Right ventricle myocardium inferior (tissue), 1 donor: ENCODE results near the gene MRPS31. TPM values are rescaled to one million over a fixed set of nuclear protein-coding genes. Genes with fewer than 3 reads are reported as not detected.
"Not testable (repeated sequence)": the region's sequence is repeated elsewhere in the genome, so short reads cannot be mapped to it uniquely, and the experiment has no call there.

Experiments used
- ATAC-seq: fragments of 200-7000 bp; cut with Tn5 transposase; one replicate; pipeline ENCODE4 v1.9.1; 2020; ENCODE audit warnings: mild to moderate bottlenecking, moderate library complexity
- DNase-seq: peaks from one replicate; pipeline ENCODE4 v3.0.0; 2021; ENCODE audit errors: missing footprints
- intact Hi-C: fragments of 100-400 bp; cut with DNase I; formaldehyde crosslinking; loops from one replicate; pipeline ENCODE4 v1.11.0; 2022
- total RNA-seq: library from RNA; stranded (reverse); fragmentation: NEBNext Ultra II Directional; extraction: Animal tissue kit (Norgen Biotek cat#: 25700); gene quantifications from one replicate; pipeline ENCODE4 v1.2.1, GENCODE V29; 2021
- donor health status: DM: no; HTN: yes; CAD: no; lungs with severe emphysema.

The MRPS31 gene
- total RNA-seq, 1 donor from 2014 or later = 30.0 TPM

DNA sequence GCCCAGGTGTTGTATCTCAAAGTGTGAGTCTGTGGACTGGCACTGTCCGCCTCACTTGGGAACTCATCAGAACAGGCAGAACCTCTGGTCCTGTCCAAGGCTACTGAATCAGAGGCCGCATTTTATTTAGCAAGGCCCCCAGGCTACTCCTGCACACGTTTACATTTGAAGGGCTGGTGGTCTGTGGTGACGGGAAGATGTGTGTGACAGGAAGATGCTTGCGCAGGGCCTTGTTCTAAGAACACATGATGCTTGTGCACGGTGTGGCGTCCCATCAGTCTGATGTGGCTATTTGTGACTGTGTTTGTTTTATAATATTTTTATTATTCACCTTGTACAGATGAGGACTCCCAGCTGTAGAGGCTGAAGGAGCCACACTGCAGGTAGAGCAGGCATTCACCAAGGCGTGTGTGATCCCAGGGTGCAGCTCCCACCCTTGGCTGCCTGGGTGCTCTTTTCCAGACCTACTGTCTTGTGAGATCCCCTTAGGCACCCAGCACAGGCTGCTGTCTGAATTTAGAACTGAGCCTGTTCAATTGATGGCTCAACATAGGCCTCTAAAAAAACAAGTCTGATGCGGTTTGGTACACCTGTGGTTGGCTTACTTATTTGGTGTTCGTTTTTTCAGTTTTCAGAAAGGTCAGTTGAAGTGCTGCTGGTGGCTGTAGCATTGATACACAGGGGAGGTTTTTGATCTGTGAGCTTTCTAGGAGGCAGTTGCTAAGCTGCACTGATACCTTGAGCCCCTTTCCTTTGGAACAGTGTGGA is 21.5 kb upstream of the MRPS31 start:
- intact Hi-C loops = no loop called here
- no peak for DNase-seq
- ATAC-seq = no peak

DNA sequence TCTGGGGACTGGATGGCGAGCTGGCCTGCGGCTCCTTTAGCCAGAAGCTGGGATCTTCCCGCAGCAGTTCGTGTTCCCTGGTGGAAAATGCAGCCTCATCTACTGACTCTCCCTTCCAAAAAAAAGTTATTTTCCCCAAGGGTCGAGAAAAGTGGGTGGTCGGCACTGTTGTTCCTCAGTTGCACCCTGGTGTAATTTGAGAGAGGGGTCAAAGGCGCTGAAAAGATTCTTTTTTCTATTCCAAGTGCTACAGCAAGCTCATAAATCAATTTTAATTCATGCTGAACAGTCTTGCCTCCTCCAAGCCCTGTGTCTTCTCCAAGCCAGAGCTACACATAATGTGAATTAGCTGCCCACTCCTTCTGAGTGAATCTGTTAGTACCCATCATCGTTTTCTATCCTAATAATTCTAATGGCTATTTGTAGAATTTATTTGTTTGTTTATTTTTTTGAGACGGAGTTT is 19.2 kb upstream of the MRPS31 start:
- ATAC-seq (no peak), DNase-seq (no peak)
- intact Hi-C loops = no loop called here

DNA sequence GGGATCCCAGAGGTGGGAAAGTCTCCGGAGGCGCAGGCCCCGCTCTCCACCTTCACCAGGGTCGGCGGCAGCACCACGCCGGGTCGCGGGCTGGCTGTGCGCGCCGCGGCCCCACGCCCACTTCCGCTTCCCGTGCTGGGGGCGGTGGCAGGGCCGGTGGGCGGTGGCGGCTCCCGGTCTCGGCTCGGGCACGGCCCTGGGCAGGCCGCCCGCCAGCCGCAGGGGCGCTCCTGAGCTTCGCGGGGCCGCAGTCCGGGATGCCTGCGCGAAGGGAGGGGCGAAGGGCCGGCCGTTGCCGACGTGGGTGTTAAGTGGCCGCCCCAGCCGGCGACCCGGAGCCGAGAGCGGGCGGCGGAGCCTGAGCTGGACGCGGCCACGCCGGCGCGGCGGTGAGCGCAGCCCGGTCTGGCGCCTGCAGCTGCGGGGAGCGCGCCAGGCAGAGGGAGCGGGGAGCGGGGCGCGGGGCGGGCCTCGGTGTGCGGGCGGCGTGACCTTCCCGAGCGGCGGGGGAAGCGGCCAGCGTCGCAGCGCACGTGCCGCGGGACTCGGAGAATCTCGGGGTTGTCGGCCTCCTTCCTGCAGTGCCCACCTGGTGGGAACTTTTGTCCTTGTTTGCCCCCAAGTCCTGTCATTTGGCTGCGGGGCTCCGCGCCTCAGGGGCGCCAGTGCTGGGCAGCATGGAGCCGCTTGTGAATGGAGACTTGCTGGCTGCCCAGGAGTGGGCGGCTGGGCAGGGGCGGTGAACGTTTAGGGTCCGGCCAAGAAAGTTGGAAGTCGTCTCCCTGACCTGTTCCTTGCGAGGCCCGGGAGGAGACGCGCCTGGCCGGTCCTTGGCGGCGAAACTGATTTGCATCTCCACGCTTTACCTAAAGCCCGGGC is 18.5 kb upstream of the MRPS31 start, which contains the start of gene SLC25A15:
Gene SLC25A15 (plus strand): TSS at position 337 of the 879 bp plus-strand sequence. CDS start 3,616 bp downstream, outside the sequence.
- intact Hi-C loops = loop anchor here (1.0 to 5.0 kb wide), 2 partner anchors 18 to 273 kb away; partner anchors contain the start of genes MRPS31 and WBP4
- ATAC-seq (peak; percentile 96), DNase-seq (peak; percentile 90)

DNA sequence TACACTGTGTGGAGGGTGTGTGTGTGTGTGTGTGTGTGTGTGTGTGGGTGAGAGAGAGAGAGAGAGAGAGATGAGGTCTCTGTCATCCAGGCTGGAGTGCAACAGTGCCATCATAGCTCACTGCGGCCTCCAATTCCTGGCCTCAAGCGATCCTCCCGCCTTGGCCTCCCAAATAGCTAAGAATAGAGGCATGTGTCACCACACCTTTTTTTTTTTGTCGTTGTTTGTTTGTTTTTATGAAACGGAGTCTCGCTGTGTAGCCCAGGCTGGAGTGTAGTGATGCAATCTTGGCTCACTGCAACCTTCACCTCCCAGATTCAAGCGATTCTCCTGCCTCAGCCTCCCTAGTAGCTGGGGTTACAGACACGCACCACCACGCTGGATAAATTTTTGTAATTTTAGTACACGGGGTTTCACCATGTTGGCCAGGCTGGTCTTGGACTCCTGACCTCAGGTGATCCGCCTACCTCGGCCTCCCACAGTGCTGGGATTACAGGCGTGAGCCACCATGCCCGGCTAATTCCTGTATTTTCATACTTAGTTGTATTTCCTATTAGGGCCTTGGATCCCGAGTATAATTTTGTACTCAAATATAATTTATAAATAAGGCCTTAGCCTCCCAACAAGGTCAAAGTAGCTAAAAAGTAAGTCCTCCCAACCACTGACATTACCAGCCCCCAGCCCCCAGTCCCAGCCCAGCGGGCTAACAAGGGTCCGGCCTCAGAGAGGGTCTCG is 17.7 kb upstream of the MRPS31 start:
- not testable (repeated sequence) for ATAC-seq, DNase-seq
- intact Hi-C loops = loop anchor here (1.0 to 5.0 kb wide), 2 partner anchors 17 to 274 kb away; partner anchors contain the start of genes MRPS31 and WBP4

DNA sequence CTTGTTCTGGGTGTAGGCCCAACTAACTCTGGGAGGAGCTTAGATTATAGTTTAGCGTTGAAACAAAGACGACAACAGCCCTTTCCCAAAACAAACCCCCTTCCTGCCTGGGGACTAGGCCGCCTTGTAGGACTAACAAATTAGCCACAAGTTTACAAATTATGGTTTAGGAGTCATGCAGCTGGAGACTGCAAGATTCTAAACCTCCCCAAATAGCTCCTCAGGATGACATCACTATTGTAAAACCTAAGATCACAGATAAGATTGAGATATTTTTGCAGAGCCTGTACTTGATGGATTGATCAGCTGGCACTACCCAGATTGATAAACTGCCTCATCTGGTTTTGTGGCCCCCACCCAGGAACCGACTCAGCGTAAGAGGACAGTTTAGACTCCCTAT is 16.1 kb upstream of the MRPS31 start:
- intact Hi-C loops = loop anchor here (5.0 kb wide), 1 partner anchor 275 kb away; the partner anchor contains the start of gene WBP4
- DNase-seq (no peak), ATAC-seq (no peak)

DNA sequence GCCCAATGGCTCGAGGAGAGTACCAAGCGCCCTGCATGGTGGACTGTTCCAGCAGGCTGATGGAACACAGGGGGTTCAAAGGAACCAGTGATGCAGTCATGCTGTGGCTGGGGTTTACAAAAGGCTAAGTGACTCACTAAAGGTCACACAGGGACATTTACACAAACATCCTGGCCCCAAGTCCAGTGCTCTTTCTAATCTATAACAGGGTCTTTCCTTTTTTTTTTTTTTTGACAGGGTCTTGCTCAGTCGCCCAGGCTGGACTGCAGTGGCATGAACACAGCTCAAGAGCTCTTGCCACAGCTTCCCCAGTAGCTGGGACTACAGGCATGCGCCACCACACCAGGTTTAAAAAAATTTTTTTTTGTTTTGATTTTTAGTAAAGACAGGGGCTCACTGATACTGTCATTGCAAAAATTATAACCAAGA is 15.6 kb upstream of the MRPS31 start:
- DNase-seq (no peak), ATAC-seq (no peak)
- intact Hi-C loops = loop anchor here (5.0 kb wide), 1 partner anchor 276 kb away; the partner anchor contains the start of gene WBP4

DNA sequence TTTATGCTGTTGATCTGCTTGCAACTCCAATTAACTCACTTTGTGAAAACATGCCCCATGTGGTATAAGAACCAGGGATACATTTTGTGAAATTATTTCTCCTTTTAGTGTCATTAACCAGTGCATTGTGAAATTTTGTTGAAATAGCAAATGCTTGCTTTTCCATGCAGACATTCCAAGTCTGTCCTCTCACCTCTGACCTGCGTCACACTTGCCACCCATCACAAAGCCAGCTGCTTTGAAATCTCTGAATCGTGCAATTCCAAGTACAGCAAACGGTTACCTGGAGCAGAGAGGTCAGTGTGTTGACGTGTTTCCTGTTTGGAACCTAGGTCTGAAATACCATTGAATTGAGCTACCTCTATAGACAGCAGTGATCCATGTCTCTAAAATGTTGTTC is 13.6 kb upstream of the MRPS31 start:
- intact Hi-C loops = no loop called here
- ATAC-seq (no peak), DNase-seq (no peak)

DNA sequence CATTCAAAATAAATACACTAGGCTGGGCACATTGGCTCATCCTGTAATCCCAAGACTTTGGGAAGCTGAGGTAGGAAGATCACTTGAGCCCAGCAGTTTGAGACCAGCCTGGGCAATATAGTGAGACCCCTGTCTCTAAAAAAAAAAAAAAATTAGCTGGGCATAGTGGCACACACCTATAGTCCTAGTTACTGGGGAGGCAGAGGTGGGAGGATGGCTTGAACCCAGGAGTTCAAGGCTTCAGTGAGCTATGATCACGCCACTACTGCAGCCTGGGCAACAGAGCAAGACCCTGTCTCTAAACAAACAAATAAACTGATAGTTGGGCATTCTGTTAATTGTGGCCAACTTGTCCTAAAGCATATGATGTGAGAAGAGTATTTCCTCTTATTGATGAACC is 12.0 kb upstream of the MRPS31 start:
- intact Hi-C loops, DNase-seq, ATAC-seq: not testable (repeated sequence)

DNA sequence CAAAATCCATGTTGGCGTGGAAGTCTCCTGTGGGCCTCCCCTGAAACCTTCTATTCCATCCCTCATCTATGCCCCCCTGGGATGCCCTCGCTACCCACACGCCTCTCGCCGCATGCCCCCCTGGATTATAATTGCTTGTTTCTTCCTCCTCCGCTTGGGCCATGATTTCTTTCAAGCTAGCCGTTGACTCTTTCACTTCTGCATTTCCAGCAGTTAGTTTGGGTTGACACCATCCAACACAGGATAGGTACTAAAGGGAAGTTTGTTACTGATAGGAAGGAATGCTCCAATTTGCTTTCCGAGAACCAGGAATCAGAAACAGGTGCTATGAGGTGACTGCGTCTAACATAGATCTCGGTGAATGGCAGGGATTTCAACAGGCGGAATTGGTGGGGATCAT is 10.7 kb upstream of the MRPS31 start:
- ATAC-seq (no peak), DNase-seq (no peak)
- intact Hi-C loops = no loop called here

DNA sequence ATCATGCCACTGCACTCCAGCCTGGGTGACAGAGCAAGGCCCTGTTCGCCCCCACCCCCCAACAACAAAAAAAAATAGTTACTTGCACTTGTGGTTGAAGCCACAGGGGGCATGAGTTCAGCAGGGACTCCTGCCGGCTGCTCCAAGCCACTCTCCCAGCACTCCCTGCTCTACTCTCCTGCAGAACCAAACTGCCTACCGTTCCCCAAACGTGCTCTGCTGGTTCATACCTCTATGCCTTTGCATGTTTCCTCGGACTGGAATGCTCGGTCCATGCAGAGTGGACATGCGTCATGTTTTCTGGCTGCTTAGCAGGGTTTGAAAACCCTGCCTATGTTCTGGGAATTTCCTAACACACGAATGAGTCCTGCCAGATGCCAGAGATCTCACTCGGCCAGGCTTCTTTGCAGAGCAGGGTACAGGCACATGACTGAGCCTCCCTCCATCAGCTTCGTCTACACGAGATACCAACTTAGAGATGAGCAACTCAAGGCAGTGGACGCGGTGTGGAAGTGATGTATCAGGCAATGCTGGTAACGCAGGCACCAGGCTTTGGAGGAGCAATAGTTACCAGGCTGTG is 9.9 kb upstream of the MRPS31 start:
- ATAC-seq (no peak), DNase-seq (no peak)
- intact Hi-C loops = no loop called here

DNA sequence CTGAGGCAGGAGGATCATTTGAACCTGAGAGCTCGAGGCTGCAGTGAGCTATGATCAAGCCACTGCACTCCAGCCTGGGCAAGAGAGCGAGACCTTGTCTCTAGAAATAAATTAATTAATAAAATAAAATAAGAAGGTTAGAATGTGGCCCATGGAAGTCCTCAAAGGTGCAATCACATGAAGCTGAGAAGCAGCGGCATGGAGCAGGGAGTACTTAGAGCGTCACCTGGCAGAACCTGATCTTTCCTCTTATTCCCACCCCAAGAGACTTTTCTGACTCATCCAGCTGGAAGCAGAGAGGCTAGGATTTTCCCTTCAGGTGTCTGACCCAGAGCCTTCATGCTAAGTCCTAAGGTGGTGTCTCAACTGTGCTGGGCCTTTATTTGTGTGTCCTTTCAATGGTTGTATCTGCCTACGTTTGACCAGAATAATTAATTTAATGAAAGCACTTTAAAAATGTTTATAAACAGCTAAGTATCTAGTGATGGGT is 8.9 kb upstream of the MRPS31 start:
- intact Hi-C loops = loop anchor here (10.0 kb wide), 1 partner anchor 1745 kb away; the partner anchor contains the start of genes NHLRC3 and PROSER1
- no peak for DNase-seq
- ATAC-seq = no peak

DNA sequence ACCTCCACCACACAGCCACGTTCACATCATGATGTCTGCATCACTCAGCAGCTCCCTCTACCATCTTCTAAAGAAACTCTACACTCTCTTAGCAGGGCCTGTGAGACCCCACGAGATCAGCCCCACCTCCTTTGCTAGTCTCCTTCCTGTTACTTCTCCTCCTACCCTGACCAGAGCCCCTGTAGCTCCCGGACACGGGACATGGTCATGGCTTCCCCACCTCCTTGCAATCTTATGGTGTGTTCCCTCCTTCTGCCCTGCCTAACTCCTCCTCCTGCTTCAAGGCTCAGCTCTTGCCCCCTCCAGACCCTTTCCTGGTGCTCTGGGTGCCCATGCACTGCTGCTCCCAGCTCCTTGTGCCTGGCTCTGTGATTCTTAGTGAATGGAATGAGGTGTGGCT is 8.1 kb upstream of the MRPS31 start:
- no peak for DNase-seq

DNA sequence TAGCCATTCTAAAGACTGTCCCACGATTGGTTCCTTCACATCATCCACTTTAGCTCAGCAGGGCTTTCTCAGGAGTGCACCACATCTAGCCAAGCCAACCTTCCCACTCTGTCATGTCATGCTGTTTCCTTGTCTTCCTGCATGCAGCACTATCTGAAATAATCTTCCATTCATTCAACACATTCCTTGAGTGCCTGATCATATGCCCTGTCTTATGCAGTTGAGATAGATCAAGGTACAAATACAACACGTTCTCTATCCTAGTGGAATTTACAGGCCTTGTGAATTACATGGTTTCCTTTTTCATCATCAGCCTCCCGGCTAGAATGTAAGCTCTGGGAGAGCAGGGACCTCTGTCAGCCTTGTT is 6.8 kb upstream of the MRPS31 start:
- no peak for ATAC-seq
- intact Hi-C loops = loop anchor here (2.0 to 10.0 kb wide), 2 partner anchors 1093 to 1743 kb away; partner anchors contain the start of genes NHLRC3 and PROSER1
- no peak for DNase-seq

More for the DNA sequence above, 8.1 kb upstream of the MRPS31 start:
- no peak for ATAC-seq
- intact Hi-C loops = loop anchor here (10.0 kb wide), 1 partner anchor 1744 kb away; the partner anchor contains the start of genes NHLRC3 and PROSER1

DNA sequence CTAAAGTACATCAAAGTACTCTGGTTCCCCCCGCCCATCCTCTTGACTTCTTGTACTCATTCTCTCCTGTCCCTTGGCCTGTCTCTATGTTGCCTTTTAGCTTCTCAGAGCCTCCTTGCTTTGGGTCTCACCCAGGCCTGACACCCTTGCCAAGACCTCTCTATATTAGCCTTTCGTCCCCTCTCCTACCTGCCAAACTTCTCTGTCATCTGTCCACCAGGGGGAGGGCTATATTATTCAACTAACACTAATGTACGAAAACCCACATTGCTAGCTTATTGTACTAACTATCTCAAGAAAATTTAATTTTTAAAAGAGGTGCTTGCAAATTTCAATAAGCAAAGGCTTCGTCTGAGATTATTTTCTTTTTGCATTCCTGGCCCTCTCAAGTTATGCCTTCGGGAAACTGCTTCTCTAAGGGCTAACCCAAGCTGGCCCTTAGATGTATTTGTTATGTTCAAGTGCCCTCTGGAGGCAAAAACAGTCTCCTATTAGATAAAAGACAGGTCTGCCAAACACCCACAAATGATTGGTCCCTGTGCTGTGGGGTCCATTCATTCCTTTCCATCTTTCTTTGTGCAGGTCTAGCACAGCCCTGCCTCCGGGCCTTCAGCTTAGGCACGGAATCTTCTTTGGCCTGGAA is 6.3 kb upstream of the MRPS31 start:
- DNase-seq (no peak), ATAC-seq (peak; percentile 82)
- intact Hi-C loops = loop anchor here (2.0 to 10.0 kb wide), 2 partner anchors 1092 to 1742 kb away; partner anchors contain the start of genes NHLRC3 and PROSER1

DNA sequence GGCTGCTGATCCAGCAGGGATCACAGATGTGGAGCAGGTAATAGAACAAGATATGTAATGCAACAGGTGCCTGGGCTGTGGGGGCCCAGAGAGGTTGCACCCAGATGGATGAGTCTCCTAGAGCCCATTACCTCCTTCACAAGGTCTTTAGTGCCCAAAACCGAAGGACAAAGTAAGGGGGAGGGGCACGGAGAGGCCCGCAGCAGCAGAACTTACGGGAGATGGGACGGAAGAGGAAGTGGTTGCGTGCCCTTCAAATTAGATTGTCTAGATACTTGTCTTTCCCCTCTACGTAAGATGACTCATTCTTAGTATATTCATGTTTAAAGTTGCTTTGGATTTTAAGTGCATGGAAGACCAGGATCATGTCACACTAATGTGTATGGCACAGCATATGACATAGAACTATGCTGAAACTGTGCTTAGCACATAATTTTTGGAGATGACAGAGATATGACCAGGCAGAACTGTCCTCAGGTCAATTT is 5.7 kb upstream of the MRPS31 start:
- DNase-seq = no peak
- intact Hi-C loops = loop anchor here (2.0 to 10.0 kb wide), 2 partner anchors 1092 to 1742 kb away; partner anchors contain the start of genes NHLRC3 and PROSER1
- peak; percentile 20 for ATAC-seq

DNA sequence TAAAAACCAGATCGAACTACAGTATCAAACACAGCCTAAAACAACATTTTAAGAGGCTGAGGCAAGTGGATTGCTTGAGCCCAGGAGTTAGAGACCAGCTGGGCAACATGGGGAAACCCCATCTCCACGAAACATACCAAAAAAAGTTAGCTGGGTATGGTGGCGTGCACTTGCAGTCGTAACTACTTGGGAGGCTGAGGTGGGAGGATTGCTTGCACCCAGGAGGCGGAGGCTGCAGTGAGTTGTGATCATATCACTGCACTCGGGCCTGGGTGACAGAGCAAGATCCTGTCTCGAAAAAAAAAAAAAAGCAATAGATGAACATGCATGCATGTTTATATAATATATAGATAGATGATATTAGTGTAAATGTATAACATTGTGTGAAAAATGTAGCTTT is 5.2 kb upstream of the MRPS31 start:
- intact Hi-C loops = loop anchor here (2.0 to 10.0 kb wide), 2 partner anchors 1091 to 1741 kb away; partner anchors contain the start of genes NHLRC3 and PROSER1
- ATAC-seq = no peak
- no peak for DNase-seq

DNA sequence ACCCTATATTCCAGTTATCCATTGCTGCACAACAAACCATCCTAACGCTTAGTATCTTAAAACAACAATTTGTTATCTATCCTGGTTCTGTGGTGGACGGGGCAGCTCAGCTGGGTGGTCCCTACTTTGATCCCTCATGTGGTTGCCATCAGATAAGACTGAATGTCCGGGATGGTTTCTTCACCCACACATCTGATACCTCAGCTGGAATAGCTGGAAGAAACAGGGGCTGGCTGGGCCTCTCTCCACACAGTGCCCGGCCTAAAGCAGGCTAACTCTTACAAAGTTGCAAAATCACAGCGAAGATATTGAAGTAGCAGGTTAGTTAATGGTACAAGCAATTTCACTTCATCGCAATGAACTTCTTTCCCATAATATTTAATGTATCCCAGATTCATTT is 3.7 kb upstream of the MRPS31 start:
- no peak for ATAC-seq
- no peak for DNase-seq
- intact Hi-C loops = loop anchor here (10.0 kb wide), 1 partner anchor 1740 kb away; the partner anchor contains the start of genes NHLRC3 and PROSER1
